ENCODE measurements around the gene MRPL54.

DNA sequence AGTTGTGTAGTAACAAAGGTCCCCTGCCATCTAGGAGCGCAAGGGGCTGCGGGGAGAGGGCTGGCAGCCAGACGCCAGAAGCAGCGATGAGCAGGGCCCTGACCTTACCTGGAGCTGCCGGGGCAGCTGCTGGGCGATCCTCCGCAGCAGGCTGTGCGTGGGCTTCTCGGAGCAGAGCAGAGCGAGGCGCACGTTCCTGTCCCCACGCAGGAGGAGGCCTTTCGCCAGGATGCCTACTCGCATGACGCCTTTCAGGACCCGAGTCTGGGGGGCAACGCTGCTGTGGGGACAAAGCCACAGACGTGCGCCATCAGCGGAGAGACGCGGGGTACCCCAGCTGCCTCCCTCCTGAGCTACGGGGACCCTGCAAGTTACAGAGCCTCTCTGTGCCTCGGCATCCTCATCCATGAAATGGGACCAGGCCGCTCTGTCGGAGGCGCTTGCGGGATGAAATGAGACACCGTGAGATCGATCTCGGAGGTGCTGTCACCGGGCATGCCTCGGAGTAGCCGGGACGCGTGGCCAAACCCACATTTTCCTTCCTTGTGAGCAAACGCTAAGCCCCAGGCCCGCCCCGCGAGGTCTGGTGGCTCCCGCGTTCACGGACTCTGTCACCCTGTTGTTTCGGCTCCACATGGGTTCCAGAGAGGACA is 54.2 kb downstream of the MRPL54 start:
- TF ChIP-seq, protein P1, sequence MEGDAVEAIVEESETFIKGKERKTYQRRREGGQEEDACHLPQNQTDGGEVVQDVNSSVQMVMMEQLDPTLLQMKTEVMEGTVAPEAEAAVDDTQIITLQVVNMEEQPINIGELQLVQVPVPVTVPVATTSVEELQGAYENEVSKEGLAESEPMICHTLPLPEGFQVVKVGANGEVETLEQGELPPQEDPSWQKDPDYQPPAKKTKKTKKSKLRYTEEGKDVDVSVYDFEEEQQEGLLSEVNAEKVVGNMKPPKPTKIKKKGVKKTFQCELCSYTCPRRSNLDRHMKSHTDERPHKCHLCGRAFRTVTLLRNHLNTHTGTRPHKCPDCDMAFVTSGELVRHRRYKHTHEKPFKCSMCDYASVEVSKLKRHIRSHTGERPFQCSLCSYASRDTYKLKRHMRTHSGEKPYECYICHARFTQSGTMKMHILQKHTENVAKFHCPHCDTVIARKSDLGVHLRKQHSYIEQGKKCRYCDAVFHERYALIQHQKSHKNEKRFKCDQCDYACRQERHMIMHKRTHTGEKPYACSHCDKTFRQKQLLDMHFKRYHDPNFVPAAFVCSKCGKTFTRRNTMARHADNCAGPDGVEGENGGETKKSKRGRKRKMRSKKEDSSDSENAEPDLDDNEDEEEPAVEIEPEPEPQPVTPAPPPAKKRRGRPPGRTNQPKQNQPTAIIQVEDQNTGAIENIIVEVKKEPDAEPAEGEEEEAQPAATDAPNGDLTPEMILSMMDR (IDR thresholded peaks at IDR 0.05; ENCODE audit: poor library complexity), result no peak
- TF ChIP-seq EZH2 (IDR thresholded peaks at IDR 0.05; ENCODE audit: borderline replicate concordance), result no peak

Measured in hepatocyte (in vitro differentiated cells).